NCI-H2107 (cell line): Measurements from ENCODE around the gene ISLR.
"Not testable (repeated sequence)": the region's sequence is repeated elsewhere in the genome, so short reads cannot be mapped to it uniquely, and the experiment has no call there.

Source experiments
- DNase-seq: peaks from one replicate; lab custom pipeline; 2025; lab: John Stamatoyannopoulos, UW

The ISLR gene

GRCh38 chr15:74136814-74137536, 36.5 kb upstream of the ISLR start:
- no peak for DNase-seq

- no peak for DNase-seq
Observed at GRCh38 chr15:74137537-74137894, 36.0 kb upstream of the ISLR start.

- no peak for DNase-seq
Observed at GRCh38 chr15:74138642-74139041, 34.9 kb upstream of the ISLR start.

- DNase-seq = no peak
Observed at GRCh38 chr15:74141591-74141990, 31.9 kb upstream of the ISLR start.

GRCh38 chr15:74144153-74144775, 29.2 kb upstream of the ISLR start:
- no peak for DNase-seq

GRCh38 chr15:74146277-74146800, 27.2 kb upstream of the ISLR start:
- no peak for DNase-seq

GRCh38 chr15:74147051-74147450, 26.5 kb upstream of the ISLR start:
- no peak for DNase-seq

GRCh38 chr15:74155766-74156417, 17.6 kb upstream of the ISLR start:
- DNase-seq = no peak

GRCh38 chr15:74156678-74157411, 16.7 kb upstream of the ISLR start:
- no peak for DNase-seq

- DNase-seq = no peak
Observed at GRCh38 chr15:74157868-74158827, 15.4 kb upstream of the ISLR start.

- no peak for DNase-seq
Observed at GRCh38 chr15:74158855-74159650, 14.5 kb upstream of the ISLR start.

- DNase-seq = no peak
Observed at GRCh38 chr15:74159773-74160172, 13.7 kb upstream of the ISLR start.

GRCh38 chr15:74160390-74160789, 13.1 kb upstream of the ISLR start:
- not testable (repeated sequence) for DNase-seq

- DNase-seq = not testable (repeated sequence)
Observed at GRCh38 chr15:74162195-74162536, 11.3 kb upstream of the ISLR start.

GRCh38 chr15:74165461-74165860, 8.0 kb upstream of the ISLR start:
- no peak for DNase-seq

GRCh38 chr15:74167891-74168331, 5.6 kb upstream of the ISLR start:
- DNase-seq = no peak

GRCh38 chr15:74168711-74169126, 4.8 kb upstream of the ISLR start:
- DNase-seq = no peak

GRCh38 chr15:74170071-74170844, 3.3 kb upstream of the ISLR start:
- DNase-seq = no peak

- DNase-seq = no peak
Observed at GRCh38 chr15:74170875-74171578, 2.5 kb upstream of the ISLR start.
